IMR-90 (cell line): ENCODE measurements around the gene C6orf15. TPM values are rescaled to one million over a fixed set of nuclear protein-coding genes. Genes with fewer than 3 reads are reported as not detected.

Source experiments
- ATAC-seq: fragments of 200-7000 bp; cut with Tn5 transposase; 2 replicates; pipeline ENCODE4 v1.9.1; 2020; ENCODE audit warnings: low read depth, mild to moderate bottlenecking, moderate library complexity
- BruUV-seq: library from RNA; stranded (reverse); fragments of 400-500 nt; replicated peaks from 2 replicates; lab custom pipeline; 2021; lab: Mats Ljungman, UMichigan
- CTCF ChIA-PET: fragments of 300-600 bp; formaldehyde crosslinking; extraction: SDS; loops from one replicate; lab custom pipeline; 2021; ENCODE audit warnings: antibody characterized with exemption; lab: Yijun Ruan, JAX
- POLR2A ChIA-PET: fragments of 300-600 bp; sonication (Branson Sonifier 250); formaldehyde crosslinking; loops from one replicate; lab custom pipeline; 2022; ENCODE audit warnings: antibody characterized with exemption; ENCODE audit not compliant: unreplicated experiment; lab: Charles Lee
- DNase-seq: peaks from one replicate; pipeline ENCODE4 v3.0.0; 2013
- H2AFZ ChIP-seq: replicated peaks from 2 replicates; pipeline ENCODE3; 2013; ENCODE audit warnings: low read length, mild to moderate bottlenecking; ENCODE audit not compliant: poor library complexity
- H2AK5ac ChIP-seq: 2 replicates; pipeline ENCODE4 v1.6.1; 2013; ENCODE audit warnings: low read depth, low read length, inconsistent platforms
- H2AK9ac ChIP-seq: replicated peaks from 2 replicates; pipeline ENCODE3; 2013; ENCODE audit warnings: mild to moderate bottlenecking, low read depth, low read length, moderate library complexity; ENCODE audit not compliant: poor library complexity
- H2BK120ac ChIP-seq: 2 replicates; pipeline ENCODE4 v1.6.1; 2013; ENCODE audit warnings: low read depth, low read length, inconsistent platforms
- H2BK15ac ChIP-seq: 3 replicates; pipeline ENCODE4 v1.6.1; 2013; ENCODE audit warnings: low read depth, low read length, inconsistent platforms
- H2BK20ac ChIP-seq: 2 replicates; pipeline ENCODE4 v1.6.1; 2013; ENCODE audit warnings: low read depth, mild to moderate bottlenecking, inconsistent platforms, low read length, moderate library complexity
- H2BK5ac ChIP-seq: 2 replicates; pipeline ENCODE4 v1.6.1; 2013; ENCODE audit warnings: mild to moderate bottlenecking, low read depth, low read length, inconsistent platforms; ENCODE audit not compliant: poor library complexity, severe bottlenecking
- H3K14ac ChIP-seq: replicated peaks from 2 replicates; pipeline ENCODE4 v1.6.1; 2013; ENCODE audit warnings: low read depth, low read length, inconsistent platforms
- H3K18ac ChIP-seq: 2 replicates; pipeline ENCODE4 v1.6.1; 2013; ENCODE audit warnings: low read depth, low read length, control low read depth
- H3K23ac ChIP-seq: 2 replicates; pipeline ENCODE4 v1.6.1; 2013; ENCODE audit warnings: low read depth, low read length, inconsistent platforms
- H3K27ac ChIP-seq: 2 replicates; pipeline ENCODE4 v1.5.1; 2013; ENCODE audit warnings: mild to moderate bottlenecking, control low read depth, low read length; ENCODE audit not compliant: insufficient read depth
- H3K27me3 ChIP-seq: 2 replicates; pipeline ENCODE4 v1.6.1; 2013; ENCODE audit warnings: low read length; ENCODE audit not compliant: control insufficient read depth, insufficient read depth
- H3K36me3 ChIP-seq: 2 replicates; pipeline ENCODE4 v1.6.1; 2013; ENCODE audit warnings: low read length, mixed read lengths; ENCODE audit not compliant: control insufficient read depth, insufficient read depth
- H3K4ac ChIP-seq: 2 replicates; pipeline ENCODE4 v1.6.1; 2013; ENCODE audit warnings: low read depth, low read length, inconsistent platforms
- H3K4me1 ChIP-seq: 2 replicates; pipeline ENCODE4 v1.6.1; 2013; ENCODE audit warnings: low read length, mixed read lengths; ENCODE audit not compliant: control insufficient read depth, insufficient read depth
- H3K4me2 ChIP-seq: 2 replicates; pipeline ENCODE4 v1.6.1; 2013; ENCODE audit warnings: low read depth, mild to moderate bottlenecking, control low read depth, low read length, moderate library complexity
- H3K4me3 ChIP-seq: 2 replicates; pipeline ENCODE4 v1.5.1; 2013; ENCODE audit warnings: low read depth, mild to moderate bottlenecking, control low read depth, low read length, moderate library complexity; ENCODE audit not compliant: insufficient read depth
- H3K56ac ChIP-seq: 2 replicates; pipeline ENCODE4 v1.6.1; 2013; ENCODE audit warnings: low read length, inconsistent platforms; ENCODE audit not compliant: insufficient read depth; ENCODE audit errors: extremely low read depth
- H3K79me1 ChIP-seq, 2 experiments: 2 replicates each; pipeline ENCODE4 v1.6.1; 2013; ENCODE audit warnings: low read length in 2 of 2, inconsistent platforms in 1 of 2, low read depth in 1 of 2
- H3K9ac ChIP-seq: 2 replicates; pipeline ENCODE4 v1.6.1; 2013; ENCODE audit warnings: low read depth, low read length, control low read depth
- H3K9me1 ChIP-seq: 2 replicates; pipeline ENCODE4 v1.6.1; 2013; ENCODE audit warnings: low read length, inconsistent platforms; ENCODE audit not compliant: insufficient read depth
- H3K9me3 ChIP-seq: 2 replicates; pipeline ENCODE4 v1.6.1; 2013; ENCODE audit warnings: low read length; ENCODE audit not compliant: control insufficient read depth, insufficient read depth
- H4K20me1 ChIP-seq: 2 replicates; pipeline ENCODE4 v1.6.1; 2013; ENCODE audit warnings: low read length, inconsistent platforms; ENCODE audit not compliant: insufficient read depth
- H4K5ac ChIP-seq: 2 replicates; pipeline ENCODE4 v1.6.1; 2013; ENCODE audit warnings: mild to moderate bottlenecking, low read depth, low read length, control low read depth
- H4K8ac ChIP-seq, 2 experiments: 2 replicates each; pipeline ENCODE4 v1.6.1; 2013; ENCODE audit warnings: low read depth in 2 of 2, low read length in 2 of 2, control low read depth in 1 of 2, inconsistent platforms in 1 of 2
- H4K91ac ChIP-seq: 2 replicates; pipeline ENCODE4 v1.6.1; 2013; ENCODE audit warnings: low read depth, low read length, inconsistent platforms; ENCODE audit not compliant: insufficient read depth
- CHD1 ChIP-seq: IDR thresholded peaks from 2 replicates; pipeline ENCODE4 v1.6.1; 2012; ENCODE audit warnings: low read depth, low read length, improper control_type of control experiment
- SMC3 ChIP-seq: fragments of 150-350 bp; IDR thresholded peaks from 2 replicates; pipeline ENCODE4 v1.6.1; 2016; ENCODE audit warnings: low read depth, mild to moderate bottlenecking, antibody characterized with exemption, low read length, moderate library complexity
- USF2 ChIP-seq: fragments of 150-350 bp; IDR thresholded peaks from 2 replicates; pipeline ENCODE4 v1.6.1; 2017; ENCODE audit warnings: mild to moderate bottlenecking, antibody characterized with exemption, low read length, low read depth
- whole genome bisulfite sequencing, 2 experiments: methylation state at CpG; one replicate each; pipeline versions ENCODE4 v1.1.5 to v1.1.7; 2013; ENCODE audit warnings: missing lambda C conversion rate in 2 of 2; ENCODE audit not compliant: insufficient read length in 1 of 2; ENCODE audit errors: extremely low coverage in 2 of 2; 5-methylcytosine and 5-hydroxymethylcytosine counted together
- dilution Hi-C: fragments of 300-500 bp; cut with HindIII; formaldehyde crosslinking; loops from one replicate; pipeline ENCODE4 v1.14.3; 2018; ENCODE audit warnings: low sequenced_read_pairs; ENCODE audit not compliant: unreplicated experiment
- in situ Hi-C: fragments of 300-500 bp; cut with MboI; formaldehyde crosslinking; loops from 3 replicates; pipeline ENCODE4 v1.14.3; 2019; ENCODE audit warnings: low sequenced_read_pairs, inconsistent platforms, mixed read lengths
- intact Hi-C: fragments of 100-400 bp; cut with micrococcal nuclease; formaldehyde crosslinking; loops from 2 replicates; pipeline ENCODE4 v1.10.0; 2022
- polyA plus RNA-seq, 3 experiments: library from polyadenylated mRNA; depleted of rRNA; stranded (reverse); fragments of >200 nt; gene quantifications; 2 replicates each; pipeline ENCODE4 v1.2.3, GENCODE V29; 2012; ENCODE audit warnings: low replicate concordance in 1 of 3
- total RNA-seq: library from RNA; depleted of rRNA; stranded (reverse); fragments of >200 nt; gene quantifications from 2 replicates; pipeline ENCODE4 v1.2.3, GENCODE V29; 2012

Gene C6orf15
- total and polyA plus RNA-seq, 2 of the 4 experiments (the other 2 are of a cell fraction): not detected

- H3K27ac ChIP-seq: no peak overlapping the region
- H3K36me3 ChIP-seq: no peaks in the 10 kb centered on the region
- no peak overlapping the region for H2BK20ac ChIP-seq
- H4K20me1 ChIP-seq: no peaks in the 10 kb centered on the region; the same call in 1 of the 2 replicates
- no peak overlapping the region for H2BK15ac ChIP-seq
- H4K91ac ChIP-seq: no peak overlapping the region
- H3K4me2 ChIP-seq: no peak overlapping the region
- DNase-seq: no peak
- dilution Hi-C loops: no loop called here
- in situ Hi-C loops: no loop called here
- no peak for ATAC-seq
- no peak overlapping the region for H3K9ac ChIP-seq
- intact Hi-C loops: no loop called here
- TF ChIP-seq SMC3 (no peak), CHD1 (no peak), USF2 (no peak)
- BruUV-seq: no TSS peak
- no peak overlapping the region for H3K23ac ChIP-seq
- no peaks in the 10 kb centered on the region for H3K79me1 ChIP-seq
- H3K9me1 ChIP-seq: no peaks in the 10 kb centered on the region
- no peak overlapping the region for H4K8ac ChIP-seq
- peaks cover 2% of the 10 kb centered on the region; the same call in 1 of the 2 replicates for H3K4me1 ChIP-seq
- POLR2A ChIA-PET: no interaction called here
- H2AK9ac ChIP-seq: no peak overlapping the region
- peaks cover 11% of the 10 kb centered on the region for H3K27me3 ChIP-seq
- no peaks in the 10 kb centered on the region for H3K9me3 ChIP-seq
- H2BK120ac ChIP-seq: no peak overlapping the region
- H3K56ac ChIP-seq: no peak overlapping the region
- WGBS, 2 experiments: 63% methylated on average over 6 of the region's 16 CpGs; no CpG with 5 or more reads in 1 of the 2 experiments
- H3K18ac ChIP-seq: no peak overlapping the region
- no peak overlapping the region for H3K4ac ChIP-seq
- no peak overlapping the region for H2BK5ac ChIP-seq
- CTCF ChIA-PET: interaction anchor here (0.8 kb wide), 1 partner anchor 11 kb away, joined by 3 read pairs; no protein-coding TSS in a partner anchor
- no peak overlapping the region for H2AFZ ChIP-seq
- no peak overlapping the region for H3K14ac ChIP-seq
- H4K5ac ChIP-seq: no peak overlapping the region
- no peak overlapping the region for H2AK5ac ChIP-seq
- H3K4me3 ChIP-seq: no peak overlapping the region
These were observed 14.2 kb upstream of the C6orf15 start for GRCh38 chr6:31126396-31127175.
